Stimulated activated CD8-positive, alpha-beta memory T cell treated with anti-CD3 and anti-CD28 coated beads, Interleukin-12 subunit alpha, Interleukin-12 subunit beta, amount 100 ng/mL, for 1 hour (primary cell): ENCODE measurements around the gene MAN1A1.

ENCODE experiments used
- DNase-seq: peaks from one replicate; pipeline ENCODE4 v3.0.0-alpha.2; 2020; ENCODE audit warnings: low read depth

Gene MAN1A1

GRCh38 chr6:119325559-119326265 is 23.8 kb downstream of the MAN1A1 start:
- no peak for DNase-seq

- DNase-seq = no peak
Measured at GRCh38 chr6:119324718-119325117, 24.8 kb downstream of the MAN1A1 start.

- no peak for DNase-seq
Measured at GRCh38 chr6:119323931-119324330, 25.6 kb downstream of the MAN1A1 start.

- no peak for DNase-seq
Measured at GRCh38 chr6:119323478-119323877, 26.1 kb downstream of the MAN1A1 start.

GRCh38 chr6:119322715-119323350 is 26.7 kb downstream of the MAN1A1 start:
- DNase-seq = no peak

GRCh38 chr6:119322034-119322433 is 27.5 kb downstream of the MAN1A1 start:
- DNase-seq = no peak

GRCh38 chr6:119319694-119320093 is 29.9 kb downstream of the MAN1A1 start:
- DNase-seq = no peak

GRCh38 chr6:119318730-119319129 is 30.8 kb downstream of the MAN1A1 start:
- no peak for DNase-seq

- no peak for DNase-seq
Measured at GRCh38 chr6:119318176-119318575, 31.4 kb downstream of the MAN1A1 start.

- DNase-seq = no peak
Measured at GRCh38 chr6:119317007-119317406, 32.6 kb downstream of the MAN1A1 start.

GRCh38 chr6:119314885-119315272 is 34.7 kb downstream of the MAN1A1 start:
- DNase-seq = no peak

- DNase-seq = no peak
Measured at GRCh38 chr6:119313937-119314884, 35.4 kb downstream of the MAN1A1 start.

GRCh38 chr6:119312875-119313338 is 36.7 kb downstream of the MAN1A1 start:
- no peak for DNase-seq

GRCh38 chr6:119312441-119312840 is 37.1 kb downstream of the MAN1A1 start:
- DNase-seq = no peak

- DNase-seq = no peak
Measured at GRCh38 chr6:119311514-119312142, 37.9 kb downstream of the MAN1A1 start.

- no peak for DNase-seq
Measured at GRCh38 chr6:119310486-119311036, 39.0 kb downstream of the MAN1A1 start.

- no peak for DNase-seq
Measured at GRCh38 chr6:119308991-119309657, 40.4 kb downstream of the MAN1A1 start.

- DNase-seq = no peak
Measured at GRCh38 chr6:119308048-119308570, 41.5 kb downstream of the MAN1A1 start.

GRCh38 chr6:119307056-119307455 is 42.5 kb downstream of the MAN1A1 start:
- DNase-seq = no peak

GRCh38 chr6:119306396-119306968 is 43.1 kb downstream of the MAN1A1 start:
- no peak for DNase-seq
